Measurements from ENCODE around the gene PLA2G4F.

PLA2G4F gene

GRCh38 chr15:42134617-42135245 is 21.7 kb downstream of the PLA2G4F start:
- in situ Hi-C loops (cut with MboI; ENCODE audit: low sequenced_read_pairs): loop anchor here (5.0 to 25.0 kb wide), 2 partner anchors 72 to 147 kb away; no protein-coding TSS in a partner anchor

DNA sequence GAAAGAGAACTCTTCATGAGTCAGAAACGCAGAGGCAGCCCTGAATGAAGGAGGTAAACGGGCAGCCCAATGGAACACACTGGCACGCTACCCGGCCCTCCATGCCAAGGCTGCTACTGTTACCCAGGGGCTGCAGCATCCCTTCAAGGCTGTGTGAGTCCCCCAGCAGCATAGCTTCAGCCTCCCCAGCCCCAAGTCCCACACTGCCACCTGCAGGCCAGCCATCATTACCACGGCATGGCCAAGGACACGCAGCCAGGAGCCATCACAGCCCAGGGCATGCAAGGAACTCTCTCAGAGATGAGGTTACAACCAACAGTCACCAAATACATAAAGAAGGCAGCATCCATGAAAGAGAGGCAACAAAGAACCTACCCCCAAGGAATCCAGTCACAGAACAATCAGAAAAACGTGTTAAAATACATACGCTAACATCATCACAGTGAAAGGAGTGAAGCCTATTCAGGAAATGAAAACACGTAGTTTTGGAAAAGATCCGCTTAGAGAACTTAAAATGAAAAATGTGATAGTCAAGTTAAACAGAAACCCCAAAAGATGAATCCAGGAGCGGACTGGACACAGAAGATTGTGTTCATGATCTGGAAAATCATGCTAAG is 22.4 kb downstream of the PLA2G4F start:
- in situ Hi-C loops (cut with MboI; ENCODE audit: low sequenced_read_pairs): loop anchor here (5.0 to 25.0 kb wide), 2 partner anchors 72 to 147 kb away; no protein-coding TSS in a partner anchor

DNA sequence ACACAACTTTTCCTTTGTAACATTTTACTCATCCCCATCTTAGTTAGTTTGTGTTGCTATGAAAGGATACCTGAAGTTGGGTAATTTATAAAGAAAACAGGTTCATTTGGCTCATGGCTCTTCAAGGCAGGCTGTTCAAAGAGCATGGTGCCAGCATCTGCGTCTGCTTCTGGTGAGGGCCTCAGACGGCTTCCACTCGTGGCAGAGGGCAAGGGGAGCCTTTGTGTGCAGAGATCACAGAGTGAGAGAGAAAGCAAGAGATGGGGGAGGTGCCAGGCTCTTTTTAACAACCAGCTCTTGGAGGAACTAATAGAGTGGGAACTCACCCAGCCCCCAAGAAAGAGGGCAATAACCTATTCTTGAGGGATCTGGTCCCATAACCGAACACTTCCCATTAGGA is 23.1 kb downstream of the PLA2G4F start:
- in situ Hi-C loops (cut with MboI; ENCODE audit: low sequenced_read_pairs): loop anchor here (5.0 to 25.0 kb wide), 2 partner anchors 71 to 146 kb away; no protein-coding TSS in a partner anchor

DNA sequence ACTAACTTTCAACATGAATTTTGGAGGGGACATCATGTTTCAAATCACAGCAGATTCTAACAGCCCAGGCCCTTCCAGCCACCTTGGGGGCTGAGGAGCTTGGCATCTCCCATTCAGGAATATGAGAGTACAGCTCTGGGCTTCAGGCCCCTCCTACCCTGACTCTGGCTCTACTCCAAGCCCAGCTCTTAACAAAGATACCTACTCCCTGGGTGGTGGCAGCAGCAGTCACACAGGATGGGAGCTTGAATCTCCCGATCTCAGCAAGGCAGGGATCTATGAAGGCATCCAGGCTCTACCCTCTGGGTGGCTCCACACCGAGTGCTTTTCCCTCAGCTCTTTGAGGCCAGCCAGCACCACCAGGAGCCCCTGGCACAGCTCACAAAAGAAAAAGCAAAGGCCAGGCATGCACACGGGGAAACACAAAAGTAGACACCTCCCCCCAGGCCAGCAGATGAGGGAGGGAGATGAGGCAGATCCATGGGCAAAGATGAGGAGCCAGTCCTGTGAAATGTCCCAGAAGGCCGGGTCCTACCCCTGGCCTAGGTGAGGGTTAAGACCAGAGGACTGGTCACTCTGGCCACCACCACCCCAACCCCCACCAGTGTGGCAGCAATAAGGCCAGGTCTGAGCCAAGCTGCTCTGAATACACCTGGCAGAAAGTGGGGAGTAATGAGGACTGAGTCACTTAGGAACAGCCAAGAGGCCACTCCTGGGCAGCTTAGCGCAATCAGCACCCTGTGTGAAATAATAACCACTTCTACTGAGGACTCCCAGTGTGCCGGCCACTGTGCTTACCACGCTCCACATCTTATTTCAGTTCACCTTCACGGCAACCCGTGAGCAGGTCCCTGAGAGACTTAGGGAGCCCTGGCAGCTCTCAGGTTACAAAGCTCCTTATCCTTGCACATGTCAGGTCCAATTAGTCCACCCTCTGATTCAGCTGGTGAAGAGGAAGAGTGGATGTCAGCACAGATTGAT is 24.3 kb downstream of the PLA2G4F start:
- in situ Hi-C loops (cut with MboI; ENCODE audit: low sequenced_read_pairs): loop anchor here (5.0 to 25.0 kb wide), 2 partner anchors 70 to 145 kb away; no protein-coding TSS in a partner anchor

- in situ Hi-C loops (cut with MboI; ENCODE audit: low sequenced_read_pairs): loop anchor here (5.0 to 25.0 kb wide), 2 partner anchors 69 to 144 kb away; no protein-coding TSS in a partner anchor
These were observed 25.4 kb downstream of the PLA2G4F start for GRCh38 chr15:42131006-42131405.

- in situ Hi-C loops (cut with MboI; ENCODE audit: low sequenced_read_pairs): loop anchor here (5.0 to 25.0 kb wide), 2 partner anchors 68 to 143 kb away; no protein-coding TSS in a partner anchor
These were observed 26.0 kb downstream of the PLA2G4F start for GRCh38 chr15:42130246-42130986.

DNA sequence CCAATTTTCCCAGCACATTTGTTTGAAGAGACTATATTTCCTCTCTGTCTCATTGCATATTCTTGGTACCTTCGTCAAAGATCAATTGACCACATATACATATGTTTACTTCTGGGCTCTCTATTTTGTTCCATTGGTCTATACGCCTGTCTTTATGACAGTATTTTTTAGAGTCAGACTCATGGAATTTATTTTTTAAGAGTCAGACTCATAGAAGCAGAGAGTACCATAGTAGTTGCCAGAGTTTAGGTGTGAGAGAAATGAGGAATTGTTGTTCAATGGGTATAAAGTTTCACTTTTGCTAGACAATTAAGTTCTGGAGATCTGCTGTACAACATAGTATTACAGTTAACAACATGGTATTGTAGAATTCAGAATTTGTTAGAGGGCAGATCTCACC is 27.1 kb downstream of the PLA2G4F start:
- in situ Hi-C loops (cut with MboI; ENCODE audit: low sequenced_read_pairs): loop anchor here (25.0 kb wide), 1 partner anchor 142 kb away; no protein-coding TSS in a partner anchor

DNA sequence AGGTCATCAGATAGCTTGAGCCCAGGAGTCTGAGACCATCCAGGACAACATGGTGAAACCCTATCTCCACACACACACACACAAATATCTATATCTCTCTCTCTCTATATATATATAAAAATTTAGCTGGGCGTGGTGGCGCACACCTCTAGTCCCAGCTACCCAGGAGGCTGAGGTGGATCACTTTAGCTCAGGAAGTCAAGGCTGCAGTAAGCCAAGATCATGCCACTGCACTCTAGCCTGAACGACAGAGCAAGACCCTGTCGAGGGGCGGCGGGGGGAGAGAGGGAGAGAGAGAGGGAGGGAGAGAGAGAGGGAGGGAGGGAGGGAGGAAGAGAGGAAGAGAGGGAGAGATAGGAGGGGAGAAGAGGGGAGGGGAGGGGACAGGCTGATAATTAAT is 28.0 kb downstream of the PLA2G4F start:
- in situ Hi-C loops (cut with MboI; ENCODE audit: low sequenced_read_pairs): loop anchor here (25.0 kb wide), 1 partner anchor 141 kb away; no protein-coding TSS in a partner anchor

GRCh38 chr15:42123546-42123945 is 32.9 kb downstream of the PLA2G4F start:
- in situ Hi-C loops (cut with MboI; ENCODE audit: low sequenced_read_pairs): no loop called here

GRCh38 chr15:42121682-42122081 is 34.8 kb downstream of the PLA2G4F start:
- in situ Hi-C loops (cut with MboI; ENCODE audit: low sequenced_read_pairs): no loop called here

- in situ Hi-C loops (cut with MboI; ENCODE audit: low sequenced_read_pairs): no loop called here
These were observed 35.4 kb downstream of the PLA2G4F start for GRCh38 chr15:42121021-42121420.

GRCh38 chr15:42120285-42120684 is 36.2 kb downstream of the PLA2G4F start:
- in situ Hi-C loops (cut with MboI; ENCODE audit: low sequenced_read_pairs): no loop called here

DNA sequence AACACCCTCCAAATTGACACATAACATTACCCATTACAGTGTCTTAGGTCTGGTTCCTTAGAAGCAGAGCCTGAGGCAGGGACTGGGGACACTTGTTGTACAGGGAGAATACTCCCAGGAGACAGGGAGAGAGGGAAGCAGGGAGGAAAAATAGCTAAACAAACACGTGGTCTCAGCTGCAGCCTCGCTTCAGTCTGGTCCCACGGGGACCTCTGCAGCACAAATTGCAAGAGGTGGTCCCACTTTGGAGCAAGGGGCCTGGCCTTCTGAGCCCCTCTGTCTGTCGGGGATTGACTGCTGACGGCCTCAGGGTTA is 37.0 kb downstream of the PLA2G4F start:
- in situ Hi-C loops (cut with MboI; ENCODE audit: low sequenced_read_pairs): no loop called here

GRCh38 chr15:42118650-42119445 is 37.6 kb downstream of the PLA2G4F start:
- in situ Hi-C loops (cut with MboI; ENCODE audit: low sequenced_read_pairs): no loop called here

DNA sequence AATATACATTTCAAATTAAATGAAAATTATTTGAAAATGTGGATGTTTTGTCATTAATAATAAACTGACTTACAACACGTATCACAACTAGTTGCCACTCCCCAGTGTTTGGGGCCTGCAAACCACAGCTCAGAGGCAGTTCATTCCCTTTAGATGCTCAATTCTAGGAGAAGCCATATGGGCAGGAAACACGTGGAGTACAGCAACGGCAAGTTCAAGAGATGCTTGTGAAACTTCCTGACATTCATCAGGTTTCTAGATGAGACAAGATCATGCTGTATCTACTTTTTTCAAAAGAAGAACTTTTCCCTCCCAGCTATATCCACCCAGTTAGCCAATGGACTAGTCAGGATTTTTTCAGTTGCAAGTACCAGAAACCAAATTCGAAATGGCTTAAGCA is 44.5 kb downstream of the PLA2G4F start:
- in situ Hi-C loops (cut with MboI; ENCODE audit: low sequenced_read_pairs): no loop called here

- in situ Hi-C loops (cut with MboI; ENCODE audit: low sequenced_read_pairs): no loop called here
These were observed 46.1 kb downstream of the PLA2G4F start for GRCh38 chr15:42110367-42110766.

- in situ Hi-C loops (cut with MboI; ENCODE audit: low sequenced_read_pairs): no loop called here
These were observed 47.6 kb downstream of the PLA2G4F start for GRCh38 chr15:42108806-42109205.

- in situ Hi-C loops (cut with MboI; ENCODE audit: low sequenced_read_pairs): no loop called here
These were observed 48.2 kb downstream of the PLA2G4F start for GRCh38 chr15:42108189-42108588.

DNA sequence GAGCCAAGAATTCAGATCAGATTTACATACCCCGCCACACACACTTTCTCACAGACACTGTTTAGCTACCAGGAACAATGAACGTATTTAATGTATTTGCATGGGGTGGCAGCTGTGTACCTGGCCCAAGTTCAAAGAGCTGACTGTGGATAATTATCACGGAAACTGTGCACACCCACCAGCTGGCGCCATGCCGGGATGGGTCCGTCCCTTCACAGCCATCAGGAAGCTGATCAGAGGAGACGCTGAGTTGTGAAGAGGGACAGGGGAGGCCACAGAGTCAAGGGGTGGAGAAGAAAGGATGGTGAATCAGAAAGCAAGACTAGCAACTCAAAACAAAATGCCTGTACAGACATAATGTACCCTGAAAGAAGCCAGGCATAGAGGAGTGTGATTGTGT is 49.0 kb downstream of the PLA2G4F start:
- in situ Hi-C loops (cut with MboI; ENCODE audit: low sequenced_read_pairs): no loop called here

- in situ Hi-C loops (cut with MboI; ENCODE audit: low sequenced_read_pairs): no loop called here
These were observed 50.1 kb downstream of the PLA2G4F start for GRCh38 chr15:42106288-42106687.
